AG09319 (cell line): ENCODE measurements around the gene TAF10.

Experiments used
- DNase-seq: peaks from one replicate; pipeline ENCODE4 v3.0.0-alpha.2; 2010; ENCODE audit warnings: low read depth; ENCODE audit errors: extremely low read depth
- TF ChIP-seq, protein P1 (sequence below): IDR thresholded peaks from 2 replicates; pipeline ENCODE4 v1.5.1; 2011; ENCODE audit warnings: low read depth, mild to moderate bottlenecking, inconsistent platforms, low read length, moderate library complexity

Gene TAF10

DNA sequence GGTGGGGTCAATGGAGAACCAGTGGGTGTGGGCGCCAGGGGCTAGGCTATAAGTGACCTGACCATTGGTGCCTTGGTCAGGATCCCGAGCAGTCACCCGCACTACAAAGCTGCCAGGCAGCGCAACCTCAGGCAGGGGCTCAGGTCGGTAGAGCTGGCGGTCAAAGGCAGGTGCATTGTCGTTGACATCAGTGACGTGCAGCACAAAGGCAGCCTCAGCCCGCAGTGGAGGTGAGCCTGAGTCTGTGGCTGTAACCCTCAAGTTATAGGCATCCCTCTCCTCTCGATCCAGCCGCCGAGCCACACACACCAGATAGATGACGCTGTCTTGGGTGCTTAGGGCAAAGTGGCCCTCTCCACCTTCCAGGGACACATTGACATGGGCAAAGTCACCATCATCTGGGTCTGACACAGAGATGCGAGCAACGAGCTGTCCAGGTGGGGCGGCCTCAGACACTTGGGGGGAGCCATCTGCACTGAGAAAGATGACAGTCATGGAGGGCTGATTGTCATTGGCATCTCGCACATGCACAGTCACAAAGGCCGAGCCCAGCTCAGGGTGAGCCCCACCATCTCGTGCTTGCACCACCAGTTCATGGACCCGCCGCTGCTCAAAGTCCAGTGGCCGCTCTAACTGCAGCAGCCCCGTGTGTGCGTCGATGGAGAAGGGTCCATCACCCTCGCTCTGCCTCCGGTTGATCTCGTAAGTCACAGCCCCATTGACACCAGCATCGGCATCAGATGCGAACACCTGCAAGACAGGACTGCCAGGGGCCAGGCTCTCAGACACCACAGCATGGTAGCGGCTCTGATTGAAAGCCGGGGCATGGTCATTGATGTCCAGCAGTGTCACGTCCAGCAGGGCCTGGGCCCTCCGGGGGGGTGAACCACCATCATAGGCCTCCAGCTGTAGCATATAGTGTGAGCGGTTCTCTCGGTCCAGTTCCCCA lies 28.3 kb upstream of the TAF10 start:
- DNase-seq = no peak
- TF ChIP-seq, protein P1, sequence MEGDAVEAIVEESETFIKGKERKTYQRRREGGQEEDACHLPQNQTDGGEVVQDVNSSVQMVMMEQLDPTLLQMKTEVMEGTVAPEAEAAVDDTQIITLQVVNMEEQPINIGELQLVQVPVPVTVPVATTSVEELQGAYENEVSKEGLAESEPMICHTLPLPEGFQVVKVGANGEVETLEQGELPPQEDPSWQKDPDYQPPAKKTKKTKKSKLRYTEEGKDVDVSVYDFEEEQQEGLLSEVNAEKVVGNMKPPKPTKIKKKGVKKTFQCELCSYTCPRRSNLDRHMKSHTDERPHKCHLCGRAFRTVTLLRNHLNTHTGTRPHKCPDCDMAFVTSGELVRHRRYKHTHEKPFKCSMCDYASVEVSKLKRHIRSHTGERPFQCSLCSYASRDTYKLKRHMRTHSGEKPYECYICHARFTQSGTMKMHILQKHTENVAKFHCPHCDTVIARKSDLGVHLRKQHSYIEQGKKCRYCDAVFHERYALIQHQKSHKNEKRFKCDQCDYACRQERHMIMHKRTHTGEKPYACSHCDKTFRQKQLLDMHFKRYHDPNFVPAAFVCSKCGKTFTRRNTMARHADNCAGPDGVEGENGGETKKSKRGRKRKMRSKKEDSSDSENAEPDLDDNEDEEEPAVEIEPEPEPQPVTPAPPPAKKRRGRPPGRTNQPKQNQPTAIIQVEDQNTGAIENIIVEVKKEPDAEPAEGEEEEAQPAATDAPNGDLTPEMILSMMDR = no peak

DNA sequence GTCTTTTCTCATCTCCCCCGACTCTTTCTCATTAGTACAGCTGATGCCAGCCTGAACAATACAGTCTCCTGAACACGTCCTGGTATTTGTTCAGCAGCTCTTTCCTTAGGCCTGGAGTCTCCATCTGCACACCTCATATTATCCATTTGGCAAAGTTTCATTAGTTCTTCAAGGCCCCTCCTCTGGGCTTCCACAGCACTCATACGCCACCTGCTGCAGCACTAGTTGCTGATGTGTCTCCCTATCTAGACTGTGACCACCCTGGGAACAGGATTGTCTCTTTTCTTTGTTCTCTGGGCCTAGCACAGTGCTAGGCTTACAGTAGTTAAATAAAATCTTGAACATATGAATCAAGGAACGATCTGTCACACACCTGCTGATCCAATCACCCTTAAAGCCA lies 26.4 kb upstream of the TAF10 start:
- TF ChIP-seq, protein P1 = no peak
- no peak for DNase-seq

DNA sequence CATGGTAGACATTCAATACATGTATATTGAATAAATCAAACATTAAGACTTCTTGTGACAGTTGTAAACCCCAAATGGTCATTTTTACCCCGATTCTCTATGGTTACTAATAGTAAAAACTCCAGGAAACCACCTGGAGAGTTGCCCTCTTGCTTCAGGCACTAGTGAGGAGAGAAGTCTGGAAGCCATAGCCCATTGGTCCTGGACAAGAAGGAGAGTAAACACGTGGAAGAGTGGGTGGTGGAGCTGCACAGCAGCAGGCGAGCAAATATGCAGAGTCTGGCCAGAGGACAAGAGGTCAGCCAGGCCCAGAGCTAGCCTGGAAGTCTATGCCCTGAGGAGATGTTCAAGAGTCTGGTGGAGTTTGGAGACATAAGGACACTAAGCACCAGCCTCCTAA lies 25.9 kb upstream of the TAF10 start:
- TF ChIP-seq, protein P1 = no peak
- peak; percentile 76 for DNase-seq

DNA sequence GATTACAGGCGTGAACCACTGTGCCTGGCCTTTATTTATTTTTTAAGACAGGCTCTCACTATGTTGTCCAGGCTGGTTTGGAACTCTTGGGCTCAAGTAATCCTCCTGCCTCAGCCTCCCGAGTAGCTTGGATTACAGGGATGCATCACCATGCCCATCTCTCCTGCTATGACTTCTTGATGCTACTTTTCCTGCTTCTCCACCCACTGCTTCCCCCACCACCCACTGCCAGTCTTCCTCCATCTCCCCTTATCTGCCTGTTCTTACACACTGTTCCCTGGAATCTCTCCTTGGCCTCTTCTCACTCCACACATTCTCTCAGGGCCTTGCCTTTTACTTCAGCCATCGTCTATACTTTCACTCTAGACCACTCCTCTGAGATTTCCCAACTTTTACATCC lies 24.5 kb upstream of the TAF10 start:
- no peak for DNase-seq
- TF ChIP-seq, protein P1 = no peak

DNA sequence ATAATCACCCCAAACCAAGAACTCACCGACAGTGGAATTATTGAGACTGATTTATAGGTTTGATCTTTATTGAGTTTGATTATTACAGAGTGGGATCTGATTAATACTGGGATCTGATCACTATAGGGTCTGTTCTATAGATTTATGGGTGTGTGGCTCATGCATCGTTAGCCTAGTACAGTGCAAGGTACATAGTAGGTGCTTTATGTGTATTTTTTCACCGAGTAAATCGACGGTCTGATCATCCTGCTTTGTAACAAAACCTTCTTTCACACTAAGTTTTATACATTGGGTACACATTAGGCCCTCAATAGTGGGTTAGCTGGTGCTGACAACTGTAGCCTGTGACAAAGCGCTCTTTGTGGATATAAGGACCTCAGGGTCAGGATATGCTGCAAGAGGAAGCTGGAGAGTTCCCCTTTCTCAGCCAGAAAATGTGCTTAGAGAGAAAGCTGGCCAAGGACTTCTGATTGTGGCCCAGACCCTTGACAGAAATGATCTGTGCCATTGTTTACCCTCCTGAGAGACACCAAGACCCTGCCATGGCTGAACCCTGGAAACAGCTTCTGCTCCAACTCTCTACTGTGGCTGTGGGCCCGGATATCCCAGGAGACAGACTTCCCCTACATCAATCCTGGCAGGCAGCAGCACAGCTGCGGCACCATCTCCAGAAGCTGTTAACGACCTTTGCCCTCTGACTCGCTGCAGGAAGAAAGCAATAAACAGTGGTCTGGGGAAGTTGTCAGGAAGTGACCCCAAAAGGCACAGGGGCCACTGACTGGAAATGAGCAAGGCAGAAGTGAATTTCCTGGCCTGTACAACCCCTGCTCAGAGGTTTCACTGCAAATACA lies 23.3 kb upstream of the TAF10 start:
- TF ChIP-seq, protein P1 = no peak
- no peak for DNase-seq

DNA sequence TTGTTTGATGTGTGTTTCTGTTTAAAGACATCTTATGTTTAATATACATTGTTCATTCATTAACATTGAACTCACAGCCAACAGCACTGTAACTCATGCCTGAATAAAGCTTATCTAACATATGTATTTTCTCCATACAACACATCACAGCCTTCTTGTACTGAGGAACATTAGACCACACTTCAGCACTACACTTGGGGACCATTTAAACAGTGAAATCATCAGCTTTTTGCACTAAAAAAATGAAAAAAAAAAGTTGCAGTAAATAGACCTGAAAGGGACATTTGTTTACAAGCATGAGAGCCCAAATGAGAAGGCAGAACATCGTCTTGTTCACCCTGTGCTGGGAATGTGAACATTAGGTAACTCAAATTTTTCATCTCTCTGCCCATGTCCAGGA lies 22.5 kb upstream of the TAF10 start:
- TF ChIP-seq, protein P1 = no peak
- no peak for DNase-seq
